ENCODE data around the gene GNAS-AS1.

GNAS-AS1 gene

GRCh38 chr20:58865843-58866242, 15.1 kb upstream of the GNAS-AS1 start:
- Histone ChIP-seq H2AFZ (ENCODE audit: low read depth) (no peak overlapping the region), H3K4me1 (ENCODE audit: low read depth, poor library complexity, severe bottlenecking) (peaks cover 10% of the 10 kb centered on the region), H3K4me3 (IDR thresholded peaks at IDR 0.05; ENCODE audit: insufficient read depth, low read depth, low read length) (no peak overlapping the region), H3K27ac (no peak overlapping the region), H3K79me2 (ENCODE audit: insufficient read depth, low read depth) (no peaks in the 10 kb centered on the region), H4K20me1 (ENCODE audit: insufficient read depth) (no peaks in the 10 kb centered on the region), H3K4me2 (no peak overlapping the region), H3K36me3 (ENCODE audit: insufficient read depth) (no peaks in the 10 kb centered on the region), H3K27me3 (ENCODE audit: insufficient read depth, low read depth) (no peaks in the 10 kb centered on the region), H3K9ac (no peak overlapping the region)
- no peak for TF ChIP-seq CTCF (conservative IDR thresholded peaks at IDR 0.05; ENCODE audit: low read depth, low read length)

- H3K36me3 ChIP-seq (ENCODE audit: insufficient read depth), result no peaks in the 10 kb centered on the region
- no peak overlapping the region for H3K27ac ChIP-seq
- H3K27me3 ChIP-seq (ENCODE audit: insufficient read depth, low read depth), result no peaks in the 10 kb centered on the region
- H3K4me3 ChIP-seq (IDR thresholded peaks at IDR 0.05; ENCODE audit: insufficient read depth, low read depth, low read length), result no peak overlapping the region
- no peaks in the 10 kb centered on the region for H4K20me1 ChIP-seq (ENCODE audit: insufficient read depth)
- no peaks in the 10 kb centered on the region for H3K79me2 ChIP-seq (ENCODE audit: insufficient read depth, low read depth)
- no peak overlapping the region for H3K4me2 ChIP-seq
- TF ChIP-seq CTCF (conservative IDR thresholded peaks at IDR 0.05; ENCODE audit: low read depth, low read length), result peak; percentile 63
- no peak overlapping the region for H3K9ac ChIP-seq
- no peak overlapping the region for H2AFZ ChIP-seq (ENCODE audit: low read depth)
- H3K4me1 ChIP-seq (ENCODE audit: low read depth, poor library complexity, severe bottlenecking), result no peaks in the 10 kb centered on the region
Measured at GRCh38 chr20:58864346-58864745, 13.6 kb upstream of the GNAS-AS1 start.

GRCh38 chr20:58863044-58863790, 12.5 kb upstream of the GNAS-AS1 start:
- Histone ChIP-seq H3K27ac (no peak overlapping the region), H3K4me1 (ENCODE audit: low read depth, poor library complexity, severe bottlenecking) (no peaks in the 10 kb centered on the region), H3K4me3 (IDR thresholded peaks at IDR 0.05; ENCODE audit: insufficient read depth, low read depth, low read length) (no peak overlapping the region), H3K9ac (no peak overlapping the region), H4K20me1 (ENCODE audit: insufficient read depth) (no peaks in the 10 kb centered on the region), H3K27me3 (ENCODE audit: insufficient read depth, low read depth) (no peaks in the 10 kb centered on the region), H3K4me2 (no peak overlapping the region), H3K36me3 (ENCODE audit: insufficient read depth) (no peaks in the 10 kb centered on the region), H2AFZ (ENCODE audit: low read depth) (no peak overlapping the region), H3K79me2 (ENCODE audit: insufficient read depth, low read depth) (no peaks in the 10 kb centered on the region)
- TF ChIP-seq CTCF (conservative IDR thresholded peaks at IDR 0.05; ENCODE audit: low read depth, low read length), result no peak

GRCh38 chr20:58855506-58856389, 5.0 kb upstream of the GNAS-AS1 start:
- no peak for TF ChIP-seq CTCF (conservative IDR thresholded peaks at IDR 0.05; ENCODE audit: low read depth, low read length)
- Histone ChIP-seq H3K4me1 (ENCODE audit: low read depth, poor library complexity, severe bottlenecking) (no peaks in the 10 kb centered on the region), H3K4me2 (no peak overlapping the region), H3K27ac (no peak overlapping the region), H3K9ac (no peak overlapping the region), H3K36me3 (ENCODE audit: insufficient read depth) (no peaks in the 10 kb centered on the region), H4K20me1 (ENCODE audit: insufficient read depth) (no peaks in the 10 kb centered on the region), H3K79me2 (ENCODE audit: insufficient read depth, low read depth) (no peaks in the 10 kb centered on the region), H3K27me3 (ENCODE audit: insufficient read depth, low read depth) (no peaks in the 10 kb centered on the region), H2AFZ (ENCODE audit: low read depth) (no peak overlapping the region), H3K4me3 (IDR thresholded peaks at IDR 0.05; ENCODE audit: insufficient read depth, low read depth, low read length) (no peak overlapping the region)

Data from KMS-11 (cell line).